Thyroid gland (tissue), 4 donors: ENCODE data around the gene SFXN5.

Experiments used
- CTCF ChIP-seq, 6 experiments: fragments of 200-600 bp in 3 of 6; fragments of 450-650 bp in 3 of 6; sonication (generic) in 3 of 6; IDR thresholded peaks; one replicate each; pipeline ENCODE4 v1.5.1; 2016 to 2019; ENCODE audit warnings: antibody characterized with exemption in 6 of 6, mild to moderate bottlenecking in 2 of 6, inconsistent platforms in 1 of 6, moderate library complexity in 1 of 6
- POLR2A ChIP-seq, 2 donors: fragments of 450-650 bp; IDR thresholded peaks; one replicate each; pipeline ENCODE4 v1.6.1; 2017; ENCODE audit warnings: antibody characterized with exemption in 2 of 2, mild to moderate bottlenecking in 2 of 2, moderate library complexity in 1 of 2

- TF ChIP-seq POLR2A (IDR thresholded peaks at IDR 0.05) (no peak), CTCF (IDR thresholded peaks at IDR 0.05) (no peak)
Observed at GRCh38 chr2:73033142-73033765, 38.3 kb downstream of the SFXN5 start.
